Omental fat pad (tissue), 4 donors: ENCODE data around the gene DAG1. TPM values are rescaled to one million over a fixed set of nuclear protein-coding genes. Genes with fewer than 3 reads are reported as not detected.
A peak's percentile ranks its signal among the peaks of the same experiment; 100 is the strongest.
"Not testable (repeated sequence)": the region's sequence is repeated elsewhere in the genome, so short reads cannot be mapped to it uniquely, and the experiment has no call there.

Source experiments
- ATAC-seq: fragments of 150-250 bp; one replicate; pipeline ENCODE4 v1.9.1; 2016; ENCODE audit warnings: mild to moderate bottlenecking, moderate library complexity; ENCODE audit not compliant: low FRiP score
- DNase-seq: peaks from one replicate; pipeline ENCODE4 v3.0.0-alpha.2; 2019; ENCODE audit warnings: low spot score
- CTCF ChIP-seq, 3 donors: fragments of 450-650 bp; IDR thresholded peaks; one replicate each; pipeline ENCODE4 v1.5.1; 2016 to 2017; ENCODE audit warnings: antibody characterized with exemption in 3 of 3, mild to moderate bottlenecking in 3 of 3, moderate library complexity in 2 of 3
- total RNA-seq, 4 donors: library from RNA; depleted of rRNA; stranded (reverse); fragments of >200 nt; gene quantifications; one replicate each; pipeline ENCODE4 v1.1.0, GENCODE V29; 2016

Gene DAG1
- total RNA-seq, 4 donors from 2014 or later, result 37.8 to 65.0 (median 44.4) TPM

- no peak for DNase-seq
- no peak for TF ChIP-seq CTCF (IDR thresholded peaks at IDR 0.05)
- no peak for ATAC-seq
These were observed 19.2 kb downstream of the DAG1 start for GRCh38 chr3:49489247-49489646.

- ATAC-seq, result peak; percentile 62
- no peak for DNase-seq
- TF ChIP-seq CTCF (IDR thresholded peaks at IDR 0.05), result no peak
These were observed 22.9 kb downstream of the DAG1 start for GRCh38 chr3:49492969-49493368.

GRCh38 chr3:49493901-49494300, 23.8 kb downstream of the DAG1 start:
- ATAC-seq (peak; percentile 49), DNase-seq (no peak)
- TF ChIP-seq CTCF (IDR thresholded peaks at IDR 0.05), result no peak

GRCh38 chr3:49495023-49495422, 25.0 kb downstream of the DAG1 start:
- no peak for DNase-seq
- ATAC-seq, result no peak
- no peak for TF ChIP-seq CTCF (IDR thresholded peaks at IDR 0.05)

- ATAC-seq, DNase-seq: not testable (repeated sequence)
These were observed 26.8 kb downstream of the DAG1 start for GRCh38 chr3:49496845-49497244.

- TF ChIP-seq CTCF (IDR thresholded peaks at IDR 0.05), result no peak
- ATAC-seq (no peak), DNase-seq (no peak)
These were observed 27.5 kb downstream of the DAG1 start for GRCh38 chr3:49497606-49498005.

- DNase-seq (no peak), ATAC-seq (no peak)
- no peak for TF ChIP-seq CTCF (IDR thresholded peaks at IDR 0.05)
These were observed 28.2 kb downstream of the DAG1 start for GRCh38 chr3:49498239-49498638.

- DNase-seq (no peak), ATAC-seq (no peak)
- TF ChIP-seq CTCF (IDR thresholded peaks at IDR 0.05), result no peak
These were observed 28.6 kb downstream of the DAG1 start for GRCh38 chr3:49498648-49499047.
